SIG-M5 (cell line): ENCODE results near the gene GSX1.
"Not testable (repeated sequence)": the region's sequence is repeated elsewhere in the genome, so short reads cannot be mapped to it uniquely, and the experiment has no call there.

Experiments
- DNase-seq: peaks from one replicate; lab custom pipeline; 2025; lab: John Stamatoyannopoulos, UW

Gene GSX1

GRCh38 chr13:27794921-27795717 is 2.8 kb downstream of the GSX1 start:
- no peak for DNase-seq

- DNase-seq: no peak
Measured at GRCh38 chr13:27795718-27796019, 3.4 kb downstream of the GSX1 start.

GRCh38 chr13:27796544-27797227 is 4.4 kb downstream of the GSX1 start:
- DNase-seq: no peak

GRCh38 chr13:27797228-27797624 is 4.9 kb downstream of the GSX1 start:
- no peak for DNase-seq

GRCh38 chr13:27806744-27807387 is 14.6 kb downstream of the GSX1 start:
- no peak for DNase-seq

GRCh38 chr13:27808851-27809550 is 16.7 kb downstream of the GSX1 start:
- DNase-seq: no peak

- DNase-seq: no peak
Measured at GRCh38 chr13:27810009-27810408, 17.7 kb downstream of the GSX1 start.

GRCh38 chr13:27810461-27810860 is 18.2 kb downstream of the GSX1 start:
- DNase-seq: no peak

GRCh38 chr13:27813826-27814225 is 21.5 kb downstream of the GSX1 start:
- no peak for DNase-seq

- DNase-seq: not testable (repeated sequence)
Measured at GRCh38 chr13:27817832-27818231, 25.5 kb downstream of the GSX1 start.

GRCh38 chr13:27820524-27821482 is 28.5 kb downstream of the GSX1 start:
- no peak for DNase-seq

- no peak for DNase-seq
Measured at GRCh38 chr13:27821566-27821965, 29.3 kb downstream of the GSX1 start.

- DNase-seq: no peak
Measured at GRCh38 chr13:27822258-27822872, 30.1 kb downstream of the GSX1 start.

GRCh38 chr13:27822873-27823311 is 30.6 kb downstream of the GSX1 start:
- DNase-seq: no peak

GRCh38 chr13:27824121-27824520 is 31.8 kb downstream of the GSX1 start:
- no peak for DNase-seq

- DNase-seq: no peak
Measured at GRCh38 chr13:27825072-27825471, 32.8 kb downstream of the GSX1 start.

- DNase-seq: peak; percentile 25
Measured at GRCh38 chr13:27826379-27827353, 34.4 kb downstream of the GSX1 start.

GRCh38 chr13:27827646-27828045 is 35.4 kb downstream of the GSX1 start:
- no peak for DNase-seq

GRCh38 chr13:27830010-27830409 is 37.7 kb downstream of the GSX1 start:
- no peak for DNase-seq

GRCh38 chr13:27833206-27833605 is 40.9 kb downstream of the GSX1 start:
- DNase-seq: no peak
